Colonic mucosa (tissue), 4 donors: ENCODE measurements around the gene ELP6. TPM values are rescaled to one million over a fixed set of nuclear protein-coding genes. Genes with fewer than 3 reads are reported as not detected.

ENCODE experiments used
- DNase-seq: peaks from one replicate; pipeline ENCODE4 v3.0.0-alpha.2; 2020
- H3K27ac ChIP-seq: fragments of 200-600 bp; one replicate; pipeline ENCODE4 v1.8.0; 2021
- H3K27me3 ChIP-seq: fragments of 200-600 bp; one replicate; pipeline ENCODE4 v1.8.0; 2021
- H3K36me3 ChIP-seq: fragments of 200-600 bp; one replicate; pipeline ENCODE4 v1.8.0; 2021
- H3K4me1 ChIP-seq: fragments of 200-600 bp; one replicate; pipeline ENCODE4 v1.8.0; 2021; ENCODE audit warnings: mild to moderate bottlenecking
- H3K4me3 ChIP-seq: fragments of 200-600 bp; one replicate; pipeline ENCODE4 v1.8.0; 2021
- H3K9ac ChIP-seq, 2 donors: one replicate each; pipeline ENCODE4 v1.7.0; 2013; ENCODE audit warnings: control low read depth in 2 of 2, low read depth in 2 of 2, low read length in 2 of 2
- H3K9me3 ChIP-seq: fragments of 200-600 bp; one replicate; pipeline ENCODE4 v1.8.0; 2021
- CTCF ChIP-seq: fragments of 200-600 bp; IDR thresholded peaks from one replicate; pipeline ENCODE4 v1.8.0; 2022; ENCODE audit warnings: antibody characterized with exemption, mild to moderate bottlenecking
- intact Hi-C: fragments of 100-400 bp; cut with DNase I; formaldehyde crosslinking; loops from one replicate; pipeline ENCODE4 v1.14.1; 2022
- total RNA-seq, 2 donors: library from RNA; stranded (reverse); fragmentation: NEBNext Ultra II Directional in 1 of 2; extraction: Animal tissue kit (Norgen Biotek cat#: 25700) in 1 of 2; gene quantifications; one replicate each; pipeline ENCODE4 v1.2.1, GENCODE V29; 2021
- donor health status: healthy.
- donor health status: DM: no; HTN: no; CAD: no.
- donor health status: DM: no; HTN: no; CAD: no.

The ELP6 gene
- total RNA-seq, 2 donors from 2014 or later = 16.1 to 37.6 TPM

- no peak for DNase-seq
- H3K9ac ChIP-seq = no peak overlapping the region
- intact Hi-C loops = no loop called here
- H3K4me1 ChIP-seq = no peaks in the 10 kb centered on the region
- H3K27me3 ChIP-seq = no peaks in the 10 kb centered on the region
- no peak overlapping the region for H3K27ac ChIP-seq
- no peak overlapping the region for H3K4me3 ChIP-seq
- H3K36me3 ChIP-seq = no peaks in the 10 kb centered on the region
- no peaks in the 10 kb centered on the region for H3K9me3 ChIP-seq
- no peak for TF ChIP-seq CTCF
These were observed 9.4 kb downstream of the ELP6 start for GRCh38 chr3:47504113-47504512.

- Histone ChIP-seq H3K36me3 (no peaks in the 10 kb centered on the region), H3K9me3 (no peaks in the 10 kb centered on the region), H3K27ac (no peak overlapping the region), H3K4me1 (no peaks in the 10 kb centered on the region), H3K27me3 (no peaks in the 10 kb centered on the region), H3K4me3 (no peak overlapping the region), H3K9ac (no peak overlapping the region)
- DNase-seq = no peak
- TF ChIP-seq CTCF = no peak
- intact Hi-C loops = no loop called here
These were observed 10.5 kb downstream of the ELP6 start for GRCh38 chr3:47503033-47503432.

GRCh38 chr3:47496892-47497291 lies 16.6 kb downstream of the ELP6 start:
- H3K9ac ChIP-seq = no peak overlapping the region
- intact Hi-C loops = no loop called here
- no peak overlapping the region for H3K27ac ChIP-seq
- no peaks in the 10 kb centered on the region for H3K36me3 ChIP-seq
- H3K4me3 ChIP-seq = no peak overlapping the region
- no peak for DNase-seq
- no peaks in the 10 kb centered on the region for H3K27me3 ChIP-seq
- no peak for TF ChIP-seq CTCF
- no peaks in the 10 kb centered on the region for H3K9me3 ChIP-seq
- H3K4me1 ChIP-seq = no peaks in the 10 kb centered on the region

GRCh38 chr3:47495886-47496285 lies 17.6 kb downstream of the ELP6 start:
- Histone ChIP-seq H3K9ac (no peak overlapping the region), H3K27me3 (no peaks in the 10 kb centered on the region), H3K4me3 (no peak overlapping the region), H3K9me3 (no peaks in the 10 kb centered on the region), H3K36me3 (no peaks in the 10 kb centered on the region), H3K4me1 (no peaks in the 10 kb centered on the region), H3K27ac (no peak overlapping the region)
- intact Hi-C loops = no loop called here
- DNase-seq = no peak
- TF ChIP-seq CTCF = no peak

GRCh38 chr3:47495111-47495510 lies 18.4 kb downstream of the ELP6 start:
- no peak for TF ChIP-seq CTCF
- no peak overlapping the region for H3K4me3 ChIP-seq
- intact Hi-C loops = no loop called here
- H3K9ac ChIP-seq = no peak overlapping the region
- no peaks in the 10 kb centered on the region for H3K4me1 ChIP-seq
- no peaks in the 10 kb centered on the region for H3K36me3 ChIP-seq
- H3K9me3 ChIP-seq = no peaks in the 10 kb centered on the region
- no peak for DNase-seq
- H3K27me3 ChIP-seq = no peaks in the 10 kb centered on the region
- H3K27ac ChIP-seq = no peak overlapping the region

GRCh38 chr3:47491777-47492176 lies 21.7 kb downstream of the ELP6 start:
- H3K4me1 ChIP-seq = no peaks in the 10 kb centered on the region
- H3K9ac ChIP-seq = no peak overlapping the region
- DNase-seq = no peak
- no peaks in the 10 kb centered on the region for H3K36me3 ChIP-seq
- no peak for TF ChIP-seq CTCF
- H3K27me3 ChIP-seq = no peaks in the 10 kb centered on the region
- H3K27ac ChIP-seq = no peak overlapping the region
- no peak overlapping the region for H3K4me3 ChIP-seq
- H3K9me3 ChIP-seq = no peaks in the 10 kb centered on the region
- intact Hi-C loops = no loop called here
